ENCODE data around the gene SLC45A3.

GRCh38 chr1:205670150-205670446 is 10.2 kb downstream of the SLC45A3 start:
- TF ChIP-seq POLR2A (IDR thresholded peaks at IDR 0.05; ENCODE audit: low read depth, low read length) (no peak), POLR2AphosphoS5 (IDR thresholded peaks at IDR 0.05; ENCODE audit: low read depth, low read length) (no peak)
